Endodermal cell (in vitro differentiated cells): ENCODE results near the gene ACTL7B. TPM values are rescaled to one million over a fixed set of nuclear protein-coding genes. Genes with fewer than 3 reads are reported as not detected.

Experiments
- DNase-seq: peaks from one replicate; pipeline ENCODE4 v3.0.0-alpha.2; 2017
- H3K27ac ChIP-seq: 2 replicates; pipeline ENCODE4 v1.5.1; 2013; ENCODE audit warnings: mild to moderate bottlenecking, low read depth, low read length, moderate library complexity
- H3K27me3 ChIP-seq: 2 replicates; pipeline ENCODE4 v1.6.1; 2013; ENCODE audit warnings: mild to moderate bottlenecking, low read length, moderate library complexity; ENCODE audit not compliant: insufficient read depth, control insufficient read depth, poor library complexity, severe bottlenecking
- H3K36me3 ChIP-seq: 2 replicates; pipeline ENCODE4 v1.7.0; 2013; ENCODE audit warnings: mild to moderate bottlenecking, low read length, moderate library complexity; ENCODE audit not compliant: control insufficient read depth, insufficient read depth
- H3K4me1 ChIP-seq: one replicate; pipeline ENCODE4 v1.7.0; 2013; ENCODE audit warnings: low read length; ENCODE audit not compliant: control insufficient read depth, insufficient read depth
- H3K4me3 ChIP-seq: 2 replicates; pipeline ENCODE4 v1.5.1; 2013; ENCODE audit warnings: mild to moderate bottlenecking, low read length, moderate library complexity
- H3K9ac ChIP-seq: 2 replicates; pipeline ENCODE4 v1.6.1; 2013; ENCODE audit warnings: mild to moderate bottlenecking, low read length, moderate library complexity; ENCODE audit not compliant: poor library complexity, severe bottlenecking; ENCODE audit errors: extremely low read depth
- H3K9me3 ChIP-seq: 2 replicates; pipeline ENCODE4 v1.6.1; 2013; ENCODE audit warnings: mild to moderate bottlenecking, low read length, moderate library complexity; ENCODE audit not compliant: control insufficient read depth
- H3K27ac Mint-ChIP-seq: 2 replicates; pipeline ENCODE4 v1.8.0; 2020; ENCODE audit warnings: mixed read lengths
- H3K27me3 Mint-ChIP-seq: 2 replicates; pipeline ENCODE4 v1.8.0; 2021; ENCODE audit warnings: mild to moderate bottlenecking, mixed read lengths; ENCODE audit not compliant: insufficient read depth
- H3K36me3 Mint-ChIP-seq: 2 replicates; pipeline ENCODE4 v1.8.0; 2020; ENCODE audit warnings: low read depth, mixed read lengths
- H3K4me1 Mint-ChIP-seq: 2 replicates; pipeline ENCODE4 v1.8.0; 2020; ENCODE audit warnings: mixed read lengths
- H3K4me3 Mint-ChIP-seq: 2 replicates; pipeline ENCODE4 v1.8.0; 2020; ENCODE audit warnings: mild to moderate bottlenecking, moderate library complexity, mixed read lengths
- H3K9me3 Mint-ChIP-seq: 2 replicates; pipeline ENCODE4 v1.8.0; 2020; ENCODE audit warnings: mild to moderate bottlenecking, mixed read lengths
- CTCF ChIP-seq: fragments of 200-600 bp; sonication (generic); conservative IDR thresholded peaks from 2 replicates; pipeline ENCODE4 v1.5.0; 2021; ENCODE audit warnings: antibody characterized with exemption, mild to moderate bottlenecking
- WGBS, 2 experiments: methylation state at CpG; one replicate each; pipeline versions ENCODE4 v1.1.5 to v1.1.7; 2013; ENCODE audit warnings: missing lambda C conversion rate in 2 of 2, mixed read lengths in 1 of 2; ENCODE audit not compliant: insufficient coverage in 1 of 2, insufficient read length in 1 of 2; 5-methylcytosine and 5-hydroxymethylcytosine counted together
- total RNA-seq, 2 donors: library from RNA; stranded (reverse); fragmentation: NEBNext Ultra II Directional in 1 of 2; extraction: Animal tissue kit (Norgen Biotek cat#: 25700) in 1 of 2; gene quantifications; 2 replicates in 1 of 2; 3 replicates in 1 of 2; pipeline ENCODE4 v1.2.1, GENCODE V29; 2021

The ACTL7B gene
- total RNA-seq, 2 donors from 2014 or later = not detected

GRCh38 chr9:108835831-108836230, 20.0 kb downstream of the ACTL7B start:
- TF ChIP-seq CTCF = no peak
- Mint-ChIP-seq H3K27ac (no peak overlapping the region), H3K9me3 (no peaks in the 10 kb centered on the region), H3K27me3 (no peaks in the 10 kb centered on the region), H3K4me3 (no peak overlapping the region), H3K36me3 (no peaks in the 10 kb centered on the region), H3K4me1 (peaks cover 7% of the 10 kb centered on the region)
- WGBS, 2 experiments = 79 to 80% methylated on average over 7 of the region's 7 CpGs
- no peak overlapping the region for H3K27ac ChIP-seq
- no peaks in the 10 kb centered on the region for H3K4me1 ChIP-seq
- H3K9ac ChIP-seq = no peak overlapping the region
- H3K4me3 ChIP-seq = no peak overlapping the region
- DNase-seq = no peak
- H3K36me3 ChIP-seq = no peaks in the 10 kb centered on the region
- H3K9me3 ChIP-seq = no peaks in the 10 kb centered on the region
- H3K27me3 ChIP-seq = no peaks in the 10 kb centered on the region

- H3K9me3 ChIP-seq = no peaks in the 10 kb centered on the region
- no peak overlapping the region for H3K9ac ChIP-seq
- Mint-ChIP-seq H3K36me3 (no peaks in the 10 kb centered on the region), H3K27me3 (no peaks in the 10 kb centered on the region), H3K4me1 (peaks cover 7% of the 10 kb centered on the region), H3K4me3 (no peak overlapping the region), H3K27ac (no peak overlapping the region), H3K9me3 (no peaks in the 10 kb centered on the region)
- no peak overlapping the region for H3K27ac ChIP-seq
- no peak overlapping the region for H3K4me3 ChIP-seq
- WGBS, 2 experiments = 90 to 94% methylated on average over 4 of the region's 4 CpGs
- DNase-seq = no peak
- H3K4me1 ChIP-seq = no peaks in the 10 kb centered on the region
- H3K27me3 ChIP-seq = no peaks in the 10 kb centered on the region
- no peak for TF ChIP-seq CTCF
- no peaks in the 10 kb centered on the region for H3K36me3 ChIP-seq
Observed at GRCh38 chr9:108834959-108835665, 20.7 kb downstream of the ACTL7B start.

GRCh38 chr9:108832179-108832500, 23.6 kb downstream of the ACTL7B start:
- H3K27me3 Mint-ChIP-seq = no peaks in the 10 kb centered on the region
- Histone ChIP-seq H3K9ac (no peak overlapping the region), H3K27me3 (no peaks in the 10 kb centered on the region), H3K4me3 (no peak overlapping the region), H3K27ac (no peak overlapping the region), H3K36me3 (no peaks in the 10 kb centered on the region), H3K9me3 (no peaks in the 10 kb centered on the region), H3K4me1 (no peaks in the 10 kb centered on the region)
- H3K4me3 Mint-ChIP-seq = no peak overlapping the region
- DNase-seq = no peak
- H3K4me1 Mint-ChIP-seq = peaks cover 7% of the 10 kb centered on the region
- no peak overlapping the region for H3K27ac Mint-ChIP-seq
- no peaks in the 10 kb centered on the region for H3K9me3 Mint-ChIP-seq
- WGBS, 2 experiments = 80 to 89% methylated on average over 1 to 3 of the region's 3 CpGs
- no peaks in the 10 kb centered on the region for H3K36me3 Mint-ChIP-seq
- TF ChIP-seq CTCF = no peak
